HepG2 (cell line): ENCODE data around the gene NDEL1. TPM values are rescaled to one million over a fixed set of nuclear protein-coding genes. Genes with fewer than 3 reads are reported as not detected.
A peak's percentile ranks its signal among the peaks of the same experiment; 100 is the strongest.

Experiments
- ATAC-seq: fragments of 200-7000 bp; cut with Tn5 transposase; 3 replicates; pipeline ENCODE4 v1.9.1; 2020; ENCODE audit warnings: mild to moderate bottlenecking, moderate library complexity
- BruUV-seq: library from RNA; stranded (reverse); fragments of 400-500 nt; replicated peaks from 2 replicates; lab custom pipeline; 2021; lab: Mats Ljungman, UMichigan
- CTCF ChIA-PET: fragments of 300-600 bp; formaldehyde crosslinking; extraction: SDS; loops from one replicate; lab custom pipeline; 2021; ENCODE audit warnings: low total read pairs, inconsistent platforms, low intra/inter-chr PET ratio; lab: Yijun Ruan, JAX
- POLR2A ChIA-PET: fragments of 350-600 bp; sonication (Branson Sonifier 250); formaldehyde crosslinking; loops from one replicate; lab custom pipeline; 2020; ENCODE audit warnings: antibody characterized with exemption, inconsistent platforms; lab: Yijun Ruan, JAX
- DNase-seq: peaks from one replicate; pipeline ENCODE4 v3.0.0-alpha.2; 2015; ENCODE audit warnings: low spot score
- FAIRE-seq: peaks from 3 replicates; lab custom pipeline; 2011; peaks lifted over from hg19 to GRCh38; lab: Jason Lieb, UNC
- H2AFZ ChIP-seq: one replicate; pipeline ENCODE4 v1.6.1; 2011; ENCODE audit warnings: low read length, inconsistent platforms
- H3K27ac ChIP-seq: fragments of 300-600 bp; 3 replicates; pipeline ENCODE4 v1.8.0; 2011; ENCODE audit warnings: mixed run types, mild to moderate bottlenecking, mixed read lengths, low read length, inconsistent platforms; ENCODE audit not compliant: insufficient read depth; ENCODE audit errors: extremely low read length
- H3K27me3 ChIP-seq, 2 experiments: fragments of 200-600 bp in 1 of 2; 2 replicates in 1 of 2; 3 replicates in 1 of 2; pipeline versions ENCODE4 v1.6.0 to v1.8.0; 2011; ENCODE audit warnings: low read length in 2 of 2, mild to moderate bottlenecking in 2 of 2, moderate library complexity in 2 of 2, inconsistent platforms in 1 of 2; ENCODE audit not compliant: insufficient read depth in 2 of 2, control insufficient read depth in 1 of 2
- H3K36me3 ChIP-seq, 2 experiments: fragments of 200-600 bp in 1 of 2; replicated peaks in 1 of 2; 2 replicates in 1 of 2; 3 replicates in 1 of 2; pipeline versions ENCODE4 v1.5.1 to v1.8.0; 2011; ENCODE audit warnings: low read length in 2 of 2, inconsistent platforms in 1 of 2; ENCODE audit not compliant: insufficient read depth in 2 of 2, control insufficient read depth in 1 of 2
- H3K4me1 ChIP-seq: 2 replicates; pipeline ENCODE4 v1.5.1; 2012; ENCODE audit warnings: low read length, inconsistent platforms; ENCODE audit not compliant: insufficient read depth
- H3K4me2 ChIP-seq: 2 replicates; pipeline ENCODE4 v1.6.0; 2011; ENCODE audit warnings: low read depth, low read length, inconsistent platforms
- H3K4me3 ChIP-seq, 3 experiments: fragments of 200-600 bp in 1 of 3; sonication (generic), shearing (Covaris generic) in 1 of 3; replicated peaks in 1 of 3; 2 replicates each; pipeline ENCODE4 v1.5.1; 2011 to 2016; ENCODE audit warnings: low read length in 3 of 3, inconsistent platforms in 2 of 3, low read depth in 2 of 3, mild to moderate bottlenecking in 2 of 3, control low read depth in 1 of 3, mixed read lengths in 1 of 3; ENCODE audit not compliant: insufficient read depth in 1 of 3
- H3K79me2 ChIP-seq: one replicate; pipeline ENCODE4 v1.6.1; 2011; ENCODE audit warnings: low read length, inconsistent platforms; ENCODE audit not compliant: insufficient read depth
- H3K9ac ChIP-seq: 2 replicates; pipeline ENCODE4 v1.6.0; 2011; ENCODE audit warnings: mild to moderate bottlenecking, low read depth, low read length, inconsistent platforms; ENCODE audit not compliant: insufficient read depth
- H3K9me3 ChIP-seq: 2 replicates; pipeline ENCODE4 v1.5.1; 2012; ENCODE audit warnings: mild to moderate bottlenecking, low read length
- H4K20me1 ChIP-seq: 2 replicates; pipeline ENCODE4 v1.6.0; 2011; ENCODE audit warnings: inconsistent platforms, mild to moderate bottlenecking, low read length, moderate library complexity; ENCODE audit not compliant: insufficient read depth
- CBX5 ChIP-seq: sonication (generic); formaldehyde crosslinking; IDR thresholded peaks from 2 replicates; pipeline ENCODE4 v1.4.0; 2020; ENCODE audit warnings: missing genetic modification reagents, borderline replicate concordance
- KMT2A ChIP-seq: sonication (generic); formaldehyde crosslinking; IDR thresholded peaks from 2 replicates; pipeline ENCODE4 v1.4.0; 2020; ENCODE audit warnings: missing genetic modification reagents
- NFE2L2 ChIP-seq: fragments of 150-350 bp; IDR thresholded peaks from 2 replicates; pipeline ENCODE4 v1.6.1; 2014; ENCODE audit warnings: low read length
- NFRKB ChIP-seq: fragments of 450-650 bp; IDR thresholded peaks from 2 replicates; pipeline ENCODE4 v1.6.1; 2017
- RBM22 ChIP-seq: fragments of 200-400 bp; formaldehyde crosslinking; optimal IDR thresholded peaks from 2 replicates; pipeline ENCODE3; 2017; ENCODE audit warnings: mild to moderate bottlenecking, low read length, moderate library complexity
- THAP11 ChIP-seq: IDR thresholded peaks from 2 replicates; pipeline ENCODE4 v1.6.1; 2016; ENCODE audit warnings: missing biosample characterization, missing genetic modification reagents
- ZEB1 ChIP-seq: IDR thresholded peaks from 2 replicates; pipeline ENCODE4 v1.6.1; 2012; ENCODE audit warnings: mild to moderate bottlenecking, low read depth, inconsistent platforms; ENCODE audit not compliant: insufficient replicate concordance
- ZNF317 ChIP-seq: sonication (generic); formaldehyde crosslinking; IDR thresholded peaks from 2 replicates; pipeline ENCODE4 v1.5.0; 2020; ENCODE audit warnings: mild to moderate bottlenecking, missing genetic modification reagents
- WGBS: methylation state at CpG from one replicate; pipeline ENCODE4 v1.1.6; 2017; ENCODE audit warnings: low lambda C conversion rate; 5-methylcytosine and 5-hydroxymethylcytosine counted together
- in situ Hi-C: cut with HindIII; loops from 2 replicates; pipeline ENCODE4 v1.10.0; 2017; ENCODE audit warnings: low pct_unique_long_range_greater_than_20kb; ENCODE audit not compliant: extremely low pct_ligation_motif_present
- intact Hi-C: fragments of 100-400 bp; cut with micrococcal nuclease; formaldehyde crosslinking; loops from one replicate; pipeline ENCODE4 v1.10.0; 2022; ENCODE audit not compliant: unreplicated experiment
- polyA plus RNA-seq, 8 experiments: library from polyadenylated mRNA; depleted of rRNA in 3 of 8; stranded (reverse) in 7 of 8; unstranded in 1 of 8; fragments of >200 nt; fragmentation: Illumina TruSeq in 4 of 8; extraction: Trizol in 4 of 8; gene quantifications; 2 replicates each; pipeline versions ENCODE4 v1.2.1 to v1.2.3, GENCODE V29; 2011 to 2016; ENCODE audit warnings: low read depth in 4 of 8, missing spikeins in 1 of 8, mixed read lengths in 1 of 8; ENCODE audit not compliant: insufficient read depth in 1 of 8
- total RNA-seq, 5 experiments: library from RNA; depleted of rRNA; stranded (reverse); fragments of >200 nt; fragmentation: Illumina TruSeq; extraction: Trizol; gene quantifications; 2 replicates each; pipeline ENCODE4 v1.2.3, GENCODE V29; 2016; ENCODE audit warnings: low read depth in 1 of 5
- TF ChIP-seq, protein P1 (sequence below): sonication (generic); formaldehyde crosslinking; IDR thresholded peaks from 2 replicates; pipeline ENCODE4 v1.8.1; 2023; ENCODE audit warnings: mild to moderate bottlenecking, missing genetic modification reagents, borderline replicate concordance

NDEL1 gene
- total and polyA plus RNA-seq, 2 of the 13 experiments (the other 11 are each of a cell fraction or from before 2014, with no cell fraction given): 59.8 to 153 TPM

DNA sequence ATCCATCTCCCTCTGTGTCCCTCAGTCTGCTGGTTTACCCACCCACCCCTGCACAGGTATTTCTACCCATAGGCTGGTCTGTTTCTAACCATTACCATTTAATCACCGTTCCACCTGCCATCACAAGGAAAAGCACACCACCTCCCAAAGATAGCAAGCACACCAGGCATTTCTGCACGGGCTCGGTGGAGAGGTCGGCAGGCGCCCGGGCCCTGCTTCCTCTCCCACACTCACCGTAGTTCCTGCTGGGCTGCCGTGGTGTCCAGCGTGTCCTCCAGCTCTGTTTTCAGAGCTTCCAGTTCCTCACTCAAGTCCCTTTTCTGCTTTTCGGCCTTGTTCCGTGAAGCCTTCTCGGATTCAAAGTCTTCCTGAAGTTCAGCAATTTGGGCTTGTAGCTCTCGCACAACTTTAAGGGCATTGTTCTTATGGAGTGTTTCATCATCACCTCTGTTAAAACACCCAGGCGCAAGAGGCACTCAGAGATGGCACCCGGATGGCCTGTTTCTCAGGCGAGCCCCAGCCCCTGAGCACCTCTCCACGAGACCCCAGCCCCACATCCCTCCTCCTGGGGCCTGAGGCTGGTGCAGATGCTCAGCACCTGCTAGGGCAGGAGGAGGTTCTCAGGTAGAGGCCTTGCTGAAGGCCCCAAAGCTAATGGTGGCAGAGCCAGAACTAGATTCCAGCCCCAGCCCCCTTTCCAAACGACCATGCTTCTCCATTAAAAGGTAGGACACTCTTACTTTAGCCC, 69.0 kb downstream of the NDEL1 start:
- no peak overlapping the region for H3K9ac ChIP-seq
- H3K4me3 ChIP-seq: no peak overlapping the region
- in situ Hi-C loops: no loop called here
- H4K20me1 ChIP-seq: no peaks in the 10 kb centered on the region
- no peaks in the 10 kb centered on the region for H3K4me1 ChIP-seq
- TF ChIP-seq ZNF317 (CRISPR knock-in tag) (no peak), RBM22 (peak; percentile 79), NFRKB (no peak)
- TF ChIP-seq, protein P1, sequence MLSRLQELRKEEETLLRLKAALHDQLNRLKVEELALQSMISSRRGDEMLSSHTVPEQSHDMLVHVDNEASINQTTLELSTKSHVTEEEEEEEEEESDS (CRISPR knock-in tag): no peak
- ATAC-seq (no peak), DNase-seq (no peak), FAIRE-seq (no peak)
- H3K27me3 ChIP-seq: no peaks in the 10 kb centered on the region
- no peak overlapping the region for H3K4me2 ChIP-seq
- POLR2A ChIA-PET: no interaction called here
- BruUV-seq: no TSS peak
- H3K79me2 ChIP-seq: no peaks in the 10 kb centered on the region
- no peaks in the 10 kb centered on the region for H3K9me3 ChIP-seq
- CTCF ChIA-PET: no interaction called here
- H3K36me3 ChIP-seq: peaks cover 39 to 74% of the 10 kb centered on the region in 2 experiments
- intact Hi-C loops: no loop called here
- no peak overlapping the region for H3K27ac ChIP-seq
- 95% methylated on average over 18 of the region's 18 CpGs for WGBS
- H2AFZ ChIP-seq: no peak overlapping the region

DNA sequence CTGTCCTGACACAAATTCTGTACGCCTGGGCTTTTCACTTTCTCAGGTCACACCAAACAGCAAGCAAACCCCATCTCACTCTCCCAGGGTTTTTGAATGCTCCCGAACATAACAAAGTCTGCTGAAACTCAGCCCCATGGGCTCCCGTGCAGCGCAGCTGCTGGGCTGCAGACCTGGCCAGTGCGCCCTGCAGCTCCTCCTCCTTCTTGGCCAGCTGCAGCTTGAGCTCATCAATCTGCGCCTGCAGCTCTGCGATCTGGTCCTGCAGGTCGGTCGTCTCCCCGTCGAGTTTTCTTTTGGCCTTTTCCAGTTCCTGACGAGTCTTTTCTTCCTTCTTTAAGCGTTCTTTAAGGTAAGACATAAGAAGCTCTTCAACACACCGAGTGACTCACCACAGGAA, 70.5 kb downstream of the NDEL1 start:
- Histone ChIP-seq H3K27ac (no peak overlapping the region), H3K36me3 (peaks cover 31 to 60% of the 10 kb centered on the region in 2 experiments)
- POLR2A ChIA-PET: no interaction called here
- BruUV-seq: no TSS peak
- CTCF ChIA-PET: no interaction called here
- TF ChIP-seq CBX5 (CRISPR knock-in tag) (no peak), ZEB1 (no peak), KMT2A (CRISPR knock-in tag) (no peak), THAP11 (CRISPR knock-in tag) (no peak), NFE2L2 (no peak)
- TF ChIP-seq, all 625 proteins: peak for 0
- in situ Hi-C loops: no loop called here
- Histone ChIP-seq H3K4me1 (no peaks in the 10 kb centered on the region), H3K9me3 (no peaks in the 10 kb centered on the region), H3K9ac (no peak overlapping the region), H4K20me1 (no peaks in the 10 kb centered on the region), H3K4me3 (no peak overlapping the region), H3K27me3 (no peaks in the 10 kb centered on the region), H3K79me2 (no peaks in the 10 kb centered on the region), H3K4me2 (no peak overlapping the region), H2AFZ (no peak overlapping the region)
- ATAC-seq (no peak), DNase-seq (no peak), FAIRE-seq (no peak)
- 95% methylated on average over 14 of the region's 14 CpGs for WGBS
- intact Hi-C loops: no loop called here
